COLO829 (cell line): ENCODE measurements around the gene DLL4.

Source experiments
- DNase-seq: peaks from one replicate; pipeline ENCODE4 v3.0.0; 2012; ENCODE audit warnings: low spot score

The DLL4 gene

GRCh38 chr15:40928821-40929659, at the start of gene DLL4:
DLL4 (plus strand) TSS chr15:40929340; CDS start chr15:40929669, 329 bp downstream.
- no peak for DNase-seq

GRCh38 chr15:40879609-40880008, 49.5 kb upstream of the DLL4 start:
- DNase-seq: no peak

- DNase-seq: no peak
Measured at GRCh38 chr15:40881351-40881750, 47.8 kb upstream of the DLL4 start.

- no peak for DNase-seq
Measured at GRCh38 chr15:40886586-40886985, 42.6 kb upstream of the DLL4 start.

- DNase-seq: no peak
Measured at GRCh38 chr15:40889112-40889511, 40.0 kb upstream of the DLL4 start.

GRCh38 chr15:40891138-40891537, 38.0 kb upstream of the DLL4 start:
- DNase-seq: no peak

GRCh38 chr15:40891810-40892446, 37.2 kb upstream of the DLL4 start:
- no peak for DNase-seq

GRCh38 chr15:40892447-40893012, 36.6 kb upstream of the DLL4 start:
- DNase-seq: no peak

- no peak for DNase-seq
Measured at GRCh38 chr15:40893019-40893670, 36.0 kb upstream of the DLL4 start.

GRCh38 chr15:40893733-40894680, 35.1 kb upstream of the DLL4 start, which contains the start of gene VPS18:
VPS18 (plus strand) TSS chr15:40894450; CDS start chr15:40894769, 319 bp downstream.
- peak; percentile 76 for DNase-seq

- DNase-seq: peak; percentile 15
Measured at GRCh38 chr15:40894681-40895448, 34.3 kb upstream of the DLL4 start.

- no peak for DNase-seq
Measured at GRCh38 chr15:40899536-40900207, 29.5 kb upstream of the DLL4 start.

GRCh38 chr15:40900256-40901052, 28.7 kb upstream of the DLL4 start:
- DNase-seq: no peak

GRCh38 chr15:40901053-40901443, 28.1 kb upstream of the DLL4 start:
- no peak for DNase-seq

GRCh38 chr15:40902605-40903561, 26.3 kb upstream of the DLL4 start:
- DNase-seq: no peak

- no peak for DNase-seq
Measured at GRCh38 chr15:40904552-40905201, 24.5 kb upstream of the DLL4 start.
